ELF-1 (cell line): ENCODE measurements around the gene BABAM2.
"Not testable (repeated sequence)": the region's sequence is repeated elsewhere in the genome, so short reads cannot be mapped to it uniquely, and the experiment has no call there.

Experiments
- DNase-seq: peaks from one replicate; pipeline ENCODE4 v3.0.0-alpha.2; 2016; ENCODE audit warnings: low read depth, low spot score

BABAM2 gene

GRCh38 chr2:27942612-27943547, 52.4 kb downstream of the BABAM2 start:
- DNase-seq: no peak

- no peak for DNase-seq
Observed at GRCh38 chr2:27946530-27947060, 56.1 kb downstream of the BABAM2 start.

GRCh38 chr2:27952070-27952469, 61.5 kb downstream of the BABAM2 start:
- DNase-seq: no peak

GRCh38 chr2:27953077-27953476, 62.5 kb downstream of the BABAM2 start:
- no peak for DNase-seq

GRCh38 chr2:27954221-27954673, 63.7 kb downstream of the BABAM2 start:
- DNase-seq: no peak

GRCh38 chr2:27954771-27955383, 64.3 kb downstream of the BABAM2 start:
- DNase-seq: no peak

- DNase-seq: no peak
Observed at GRCh38 chr2:27955384-27956161, 65.0 kb downstream of the BABAM2 start.

- no peak for DNase-seq
Observed at GRCh38 chr2:27956888-27957287, 66.4 kb downstream of the BABAM2 start.

- DNase-seq: no peak
Observed at GRCh38 chr2:27958711-27959378, 68.3 kb downstream of the BABAM2 start.

- DNase-seq: no peak
Observed at GRCh38 chr2:27959496-27959895, 69.0 kb downstream of the BABAM2 start.

GRCh38 chr2:27960237-27960912, 69.8 kb downstream of the BABAM2 start:
- no peak for DNase-seq

GRCh38 chr2:27962006-27962405, 71.5 kb downstream of the BABAM2 start:
- no peak for DNase-seq

- DNase-seq: no peak
Observed at GRCh38 chr2:27963472-27963871, 72.9 kb downstream of the BABAM2 start.

GRCh38 chr2:27964067-27964466, 73.5 kb downstream of the BABAM2 start:
- DNase-seq: no peak

- DNase-seq: no peak
Observed at GRCh38 chr2:27965841-27966240, 75.3 kb downstream of the BABAM2 start.

GRCh38 chr2:27966466-27966865, 75.9 kb downstream of the BABAM2 start:
- no peak for DNase-seq

GRCh38 chr2:27967076-27967475, 76.5 kb downstream of the BABAM2 start:
- DNase-seq: no peak

GRCh38 chr2:27968045-27968444, 77.5 kb downstream of the BABAM2 start:
- not testable (repeated sequence) for DNase-seq

GRCh38 chr2:27968957-27969356, 78.4 kb downstream of the BABAM2 start:
- not testable (repeated sequence) for DNase-seq

GRCh38 chr2:27972311-27972710, 81.8 kb downstream of the BABAM2 start:
- no peak for DNase-seq

- no peak for DNase-seq
Observed at GRCh38 chr2:27973592-27973991, 83.1 kb downstream of the BABAM2 start.
